Measurements from ENCODE around the gene PTPRN2.

PTPRN2 gene

DNA sequence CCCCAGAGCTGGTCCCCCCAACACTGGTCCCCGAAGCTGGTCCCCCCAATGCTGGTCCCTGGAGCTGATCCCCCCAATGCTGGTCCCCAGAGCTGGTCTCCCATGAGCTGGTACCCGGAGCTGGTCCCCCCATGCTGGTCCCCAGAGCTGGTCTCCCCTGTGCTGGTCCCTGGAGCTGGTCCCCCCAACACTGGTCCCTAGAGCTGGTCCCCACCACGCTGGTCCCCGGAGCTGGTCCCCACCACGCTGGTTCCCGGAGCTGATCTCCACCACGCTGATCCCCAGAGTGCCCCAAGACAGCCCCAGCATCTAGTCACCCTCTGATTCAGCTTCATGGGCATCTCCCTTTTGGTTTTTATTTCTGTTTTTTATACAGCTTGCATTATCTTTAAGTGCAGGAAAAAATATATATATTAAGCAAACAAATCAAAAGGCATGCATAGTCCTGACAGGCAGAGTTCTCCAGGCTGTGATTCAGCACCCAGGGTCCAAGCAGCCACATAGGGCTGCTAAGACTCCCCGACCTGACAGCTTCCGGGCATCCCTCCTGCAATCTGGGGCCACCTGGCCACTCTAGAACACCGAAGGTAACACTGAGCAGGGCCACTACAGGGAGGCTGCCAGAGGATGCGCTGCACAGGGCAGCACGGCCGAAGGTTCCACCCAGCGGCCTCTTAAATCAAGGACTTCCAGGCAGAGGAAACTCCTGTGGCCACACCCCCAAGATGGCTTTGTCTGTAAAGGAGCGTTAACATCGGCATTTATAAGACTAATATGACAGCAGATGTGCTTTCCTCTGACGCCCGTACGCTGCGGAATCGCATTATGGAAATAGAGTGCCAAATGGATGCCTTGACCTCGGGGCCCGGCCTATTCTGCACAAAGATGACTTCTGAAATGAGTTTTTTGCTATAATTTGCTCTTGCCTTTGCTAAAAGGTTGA, 215.0 kb downstream of the PTPRN2 start:
- H3K79me2 ChIP-seq (ENCODE audit: control insufficient read depth, insufficient read depth, low read length), result no peaks in the 10 kb centered on the region
- no CpG with 5 or more reads among the region's 23 CpGs for WGBS (ENCODE audit: extremely low coverage, insufficient coverage, low lambda C conversion rate)
- no peak overlapping the region for H3K4me3 ChIP-seq (ENCODE audit: low read length)
- no peaks in the 10 kb centered on the region for H3K4me1 ChIP-seq (ENCODE audit: control insufficient read depth, low read depth, low read length)
- H4K5ac ChIP-seq (ENCODE audit: low read length), result no peak overlapping the region
- H3K79me1 ChIP-seq (ENCODE audit: low read length), result no peaks in the 10 kb centered on the region
- DNase-seq, result no peak
- H3K56ac ChIP-seq (ENCODE audit: low read length), result no peak overlapping the region
- H4K8ac ChIP-seq (ENCODE audit: low read depth, low read length), result no peak overlapping the region
- no peaks in the 10 kb centered on the region for H3K27me3 ChIP-seq (ENCODE audit: insufficient read depth, low read length, poor library complexity)
- no peak overlapping the region for H2BK15ac ChIP-seq (replicated peaks; ENCODE audit: low read depth)
- no peaks in the 10 kb centered on the region for H3K36me3 ChIP-seq (ENCODE audit: control insufficient read depth, insufficient read depth, low read length)
- H3K23ac ChIP-seq (ENCODE audit: low read length), result no peak overlapping the region
- H3K4ac ChIP-seq (ENCODE audit: low read depth, low read length), result no peak overlapping the region
- H3K9ac ChIP-seq (ENCODE audit: low read length), result no peak overlapping the region
- no peak overlapping the region for H2BK5ac ChIP-seq (ENCODE audit: low read length)
- H2BK120ac ChIP-seq (ENCODE audit: low read depth, low read length), result no peak overlapping the region
- no peak overlapping the region for H3K18ac ChIP-seq (ENCODE audit: low read length)
- no peak overlapping the region for H3K4me2 ChIP-seq (ENCODE audit: low read length)
- no peak overlapping the region for H3K27ac ChIP-seq (ENCODE audit: low read depth, low read length)
- H2AK5ac ChIP-seq (ENCODE audit: low read length), result no peak overlapping the region

GRCh38 chr7:158371856-158372255, 215.8 kb downstream of the PTPRN2 start:
- WGBS (ENCODE audit: extremely low coverage, insufficient coverage, low lambda C conversion rate), result no CpG with 5 or more reads among the region's 17 CpGs
- Histone ChIP-seq H3K79me2 (ENCODE audit: control insufficient read depth, insufficient read depth, low read length) (no peaks in the 10 kb centered on the region), H3K4me3 (ENCODE audit: low read length) (no peak overlapping the region), H3K4me1 (ENCODE audit: control insufficient read depth, low read depth, low read length) (no peaks in the 10 kb centered on the region), H3K36me3 (ENCODE audit: control insufficient read depth, insufficient read depth, low read length) (no peaks in the 10 kb centered on the region), H2AK5ac (ENCODE audit: low read length) (no peak overlapping the region), H3K27ac (ENCODE audit: low read depth, low read length) (no peak overlapping the region), H3K56ac (ENCODE audit: low read length) (no peak overlapping the region), H2BK120ac (ENCODE audit: low read depth, low read length) (no peak overlapping the region), H3K27me3 (ENCODE audit: insufficient read depth, low read length, poor library complexity) (no peaks in the 10 kb centered on the region), H3K23ac (ENCODE audit: low read length) (no peak overlapping the region), H3K79me1 (ENCODE audit: low read length) (no peaks in the 10 kb centered on the region), H2BK15ac (replicated peaks; ENCODE audit: low read depth) (no peak overlapping the region), H4K8ac (ENCODE audit: low read depth, low read length) (no peak overlapping the region), H3K4me2 (ENCODE audit: low read length) (no peak overlapping the region), H3K4ac (ENCODE audit: low read depth, low read length) (no peak overlapping the region), H4K5ac (ENCODE audit: low read length) (no peak overlapping the region), H3K9ac (ENCODE audit: low read length) (no peak overlapping the region), H2BK5ac (ENCODE audit: low read length) (no peak overlapping the region), H3K18ac (ENCODE audit: low read length) (no peak overlapping the region)
- DNase-seq, result no peak

DNA sequence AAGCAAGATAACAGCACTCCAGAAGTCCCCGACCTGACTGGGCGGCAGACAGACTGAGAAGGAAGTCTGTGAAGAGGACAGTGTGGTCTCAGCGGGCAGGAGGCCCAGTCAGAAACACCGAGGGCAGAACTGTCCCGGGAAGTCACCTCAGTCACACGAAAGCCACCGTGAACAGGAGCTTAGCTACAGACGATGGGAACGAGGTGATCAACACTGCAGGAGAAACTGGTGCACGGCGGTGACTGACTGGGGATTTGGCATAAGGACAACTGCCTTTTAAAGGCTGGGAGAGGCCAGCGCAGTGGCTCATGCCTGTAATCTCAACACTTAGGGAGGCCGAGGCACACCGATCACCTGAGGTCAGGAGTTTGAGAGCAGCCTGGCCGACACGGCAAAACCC, 217.8 kb downstream of the PTPRN2 start:
- DNase-seq, result no peak
- H2AK5ac ChIP-seq (ENCODE audit: low read length), result no peak overlapping the region
- no peak overlapping the region for H3K9ac ChIP-seq (ENCODE audit: low read length)
- no peaks in the 10 kb centered on the region for H3K4me1 ChIP-seq (ENCODE audit: control insufficient read depth, low read depth, low read length)
- no peak overlapping the region for H4K8ac ChIP-seq (ENCODE audit: low read depth, low read length)
- H2BK120ac ChIP-seq (ENCODE audit: low read depth, low read length), result no peak overlapping the region
- H3K4me3 ChIP-seq (ENCODE audit: low read length), result no peak overlapping the region
- H2BK5ac ChIP-seq (ENCODE audit: low read length), result no peak overlapping the region
- no peak overlapping the region for H3K18ac ChIP-seq (ENCODE audit: low read length)
- no peak overlapping the region for H2BK15ac ChIP-seq (replicated peaks; ENCODE audit: low read depth)
- H3K23ac ChIP-seq (ENCODE audit: low read length), result no peak overlapping the region
- no peak overlapping the region for H3K4ac ChIP-seq (ENCODE audit: low read depth, low read length)
- no peaks in the 10 kb centered on the region for H3K79me1 ChIP-seq (ENCODE audit: low read length)
- no peak overlapping the region for H3K56ac ChIP-seq (ENCODE audit: low read length)
- no peak overlapping the region for H3K27ac ChIP-seq (ENCODE audit: low read depth, low read length)
- H3K4me2 ChIP-seq (ENCODE audit: low read length), result no peak overlapping the region
- no peaks in the 10 kb centered on the region for H3K79me2 ChIP-seq (ENCODE audit: control insufficient read depth, insufficient read depth, low read length)
- WGBS (ENCODE audit: extremely low coverage, insufficient coverage, low lambda C conversion rate), result no CpG with 5 or more reads among the region's 16 CpGs
- no peaks in the 10 kb centered on the region for H3K27me3 ChIP-seq (ENCODE audit: insufficient read depth, low read length, poor library complexity)
- H4K5ac ChIP-seq (ENCODE audit: low read length), result no peak overlapping the region
- H3K36me3 ChIP-seq (ENCODE audit: control insufficient read depth, insufficient read depth, low read length), result no peaks in the 10 kb centered on the region

GRCh38 chr7:158369290-158369689, 218.3 kb downstream of the PTPRN2 start:
- no peaks in the 10 kb centered on the region for H3K4me1 ChIP-seq (ENCODE audit: control insufficient read depth, low read depth, low read length)
- H3K4me2 ChIP-seq (ENCODE audit: low read length), result no peak overlapping the region
- no peak overlapping the region for H3K23ac ChIP-seq (ENCODE audit: low read length)
- H4K8ac ChIP-seq (ENCODE audit: low read depth, low read length), result no peak overlapping the region
- WGBS (ENCODE audit: extremely low coverage, insufficient coverage, low lambda C conversion rate), result no CpG with 5 or more reads among the region's 6 CpGs
- no peak for DNase-seq
- no peak overlapping the region for H4K5ac ChIP-seq (ENCODE audit: low read length)
- no peak overlapping the region for H3K9ac ChIP-seq (ENCODE audit: low read length)
- no peaks in the 10 kb centered on the region for H3K27me3 ChIP-seq (ENCODE audit: insufficient read depth, low read length, poor library complexity)
- no peak overlapping the region for H3K18ac ChIP-seq (ENCODE audit: low read length)
- H3K79me1 ChIP-seq (ENCODE audit: low read length), result no peaks in the 10 kb centered on the region
- H3K27ac ChIP-seq (ENCODE audit: low read depth, low read length), result no peak overlapping the region
- no peak overlapping the region for H2AK5ac ChIP-seq (ENCODE audit: low read length)
- H3K79me2 ChIP-seq (ENCODE audit: control insufficient read depth, insufficient read depth, low read length), result no peaks in the 10 kb centered on the region
- H3K4me3 ChIP-seq (ENCODE audit: low read length), result no peak overlapping the region
- H2BK15ac ChIP-seq (replicated peaks; ENCODE audit: low read depth), result no peak overlapping the region
- no peaks in the 10 kb centered on the region for H3K36me3 ChIP-seq (ENCODE audit: control insufficient read depth, insufficient read depth, low read length)
- H3K4ac ChIP-seq (ENCODE audit: low read depth, low read length), result no peak overlapping the region
- H3K56ac ChIP-seq (ENCODE audit: low read length), result no peak overlapping the region
- no peak overlapping the region for H2BK120ac ChIP-seq (ENCODE audit: low read depth, low read length)
- no peak overlapping the region for H2BK5ac ChIP-seq (ENCODE audit: low read length)

- Histone ChIP-seq H4K8ac (ENCODE audit: low read depth, low read length) (no peak overlapping the region), H3K79me2 (ENCODE audit: control insufficient read depth, insufficient read depth, low read length) (no peaks in the 10 kb centered on the region), H2BK15ac (replicated peaks; ENCODE audit: low read depth) (no peak overlapping the region), H3K23ac (ENCODE audit: low read length) (no peak overlapping the region), H2BK120ac (ENCODE audit: low read depth, low read length) (no peak overlapping the region), H2AK5ac (ENCODE audit: low read length) (no peak overlapping the region), H3K4ac (ENCODE audit: low read depth, low read length) (no peak overlapping the region), H3K4me2 (ENCODE audit: low read length) (no peak overlapping the region), H3K79me1 (ENCODE audit: low read length) (no peaks in the 10 kb centered on the region), H2BK5ac (ENCODE audit: low read length) (no peak overlapping the region), H3K18ac (ENCODE audit: low read length) (no peak overlapping the region), H3K4me3 (ENCODE audit: low read length) (no peak overlapping the region), H3K4me1 (ENCODE audit: control insufficient read depth, low read depth, low read length) (no peaks in the 10 kb centered on the region), H3K56ac (ENCODE audit: low read length) (no peak overlapping the region), H3K27ac (ENCODE audit: low read depth, low read length) (no peak overlapping the region), H4K5ac (ENCODE audit: low read length) (no peak overlapping the region), H3K9ac (ENCODE audit: low read length) (no peak overlapping the region), H3K36me3 (ENCODE audit: control insufficient read depth, insufficient read depth, low read length) (no peaks in the 10 kb centered on the region), H3K27me3 (ENCODE audit: insufficient read depth, low read length, poor library complexity) (no peaks in the 10 kb centered on the region)
- no peak for DNase-seq
- WGBS (ENCODE audit: extremely low coverage, insufficient coverage, low lambda C conversion rate), result no CpG with 5 or more reads among the region's 7 CpGs
These were observed 219.2 kb downstream of the PTPRN2 start for GRCh38 chr7:158368449-158368848.

DNA sequence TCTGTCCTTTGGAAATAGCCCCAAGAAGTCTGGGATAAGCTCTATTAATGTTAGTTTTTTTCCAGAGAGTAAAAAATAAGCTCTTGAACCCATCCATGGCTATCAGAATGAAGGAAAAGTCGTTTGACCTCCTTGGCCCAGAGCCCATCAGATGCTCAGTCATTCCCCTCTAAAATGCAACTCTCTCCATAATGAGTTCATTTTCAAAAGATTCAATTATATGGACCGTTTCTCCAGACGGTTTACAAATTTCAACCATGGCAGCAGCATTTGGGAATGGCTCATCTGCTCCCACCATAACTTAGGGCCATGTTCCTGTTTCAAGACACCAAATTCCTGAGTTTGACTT, 220.0 kb downstream of the PTPRN2 start:
- no peak overlapping the region for H3K27ac ChIP-seq (ENCODE audit: low read depth, low read length)

More for the DNA sequence above, 220.0 kb downstream of the PTPRN2 start:
- Histone ChIP-seq H3K4me3 (ENCODE audit: low read length) (no peak overlapping the region), H2BK15ac (replicated peaks; ENCODE audit: low read depth) (no peak overlapping the region), H3K79me2 (ENCODE audit: control insufficient read depth, insufficient read depth, low read length) (no peaks in the 10 kb centered on the region), H3K4me1 (ENCODE audit: control insufficient read depth, low read depth, low read length) (no peaks in the 10 kb centered on the region), H3K79me1 (ENCODE audit: low read length) (no peaks in the 10 kb centered on the region), H2BK5ac (ENCODE audit: low read length) (no peak overlapping the region), H4K5ac (ENCODE audit: low read length) (no peak overlapping the region), H2BK120ac (ENCODE audit: low read depth, low read length) (no peak overlapping the region), H3K4ac (ENCODE audit: low read depth, low read length) (no peak overlapping the region), H2AK5ac (ENCODE audit: low read length) (no peak overlapping the region), H3K23ac (ENCODE audit: low read length) (no peak overlapping the region), H3K18ac (ENCODE audit: low read length) (no peak overlapping the region), H3K9ac (ENCODE audit: low read length) (no peak overlapping the region), H3K27me3 (ENCODE audit: insufficient read depth, low read length, poor library complexity) (no peaks in the 10 kb centered on the region), H3K36me3 (ENCODE audit: control insufficient read depth, insufficient read depth, low read length) (no peaks in the 10 kb centered on the region), H3K4me2 (ENCODE audit: low read length) (no peak overlapping the region), H3K56ac (ENCODE audit: low read length) (no peak overlapping the region), H4K8ac (ENCODE audit: low read depth, low read length) (no peak overlapping the region)
- WGBS (ENCODE audit: extremely low coverage, insufficient coverage, low lambda C conversion rate), result no CpG with 5 or more reads among the region's 3 CpGs
- no peak for DNase-seq
